ENCODE measurements around the gene KIF16B. TPM values are rescaled to one million over a fixed set of nuclear protein-coding genes. Genes with fewer than 3 reads are reported as not detected.

KIF16B gene
- total and polyA plus RNA-seq, 9 of the 15 experiments (the other 6 are each of a cell fraction or from before 2014, with no cell fraction given): 1.00 to 10.6 (median 8.5) TPM

- FAIRE-seq (no peak), DNase-seq (ENCODE audit: extremely low read depth in 1 of 4, low spot score in 3 of 4) (no peak), ATAC-seq (no peak)
- H3K79me2 ChIP-seq (ENCODE audit: control insufficient read depth, insufficient read depth, low read length): no peaks in the 10 kb centered on the region
- H3K27me3 ChIP-seq (ENCODE audit: control insufficient read depth in 2 of 2, insufficient read depth in 2 of 2, low read length in 2 of 2): no peaks in the 10 kb centered on the region
- TF ChIP-seq TFAP4 (CRISPR knock-in tag; IDR thresholded peaks at IDR 0.05; ENCODE audit: borderline replicate concordance): no peak
- no peak for TF ChIP-seq KLF10 (CRISPR knock-in tag; IDR thresholded peaks at IDR 0.05)
- no peak for TF ChIP-seq CCNT2 (IDR thresholded peaks at IDR 0.05; ENCODE audit: borderline replicate concordance, extremely low read depth, insufficient read length, low read depth, low read length)
- no peak for TF ChIP-seq HDAC3 (IDR thresholded peaks at IDR 0.05; ENCODE audit: borderline replicate concordance, partially characterized antibody)
- TF ChIP-seq ARHGAP35 (IDR thresholded peaks at IDR 0.05; ENCODE audit: partially characterized antibody): no peak
- TF ChIP-seq COPS2 (conservative IDR thresholded peaks at IDR 0.05): no peak
- TF ChIP-seq BDP1 (IDR thresholded peaks at IDR 0.05; ENCODE audit: insufficient read depth, insufficient read length): no peak
- TF ChIP-seq KDM4B (IDR thresholded peaks at IDR 0.05; ENCODE audit: borderline replicate concordance in 2 of 2, low read depth in 1 of 2): no peak
- no peak for TF ChIP-seq MTF1 (CRISPR knock-in tag; IDR thresholded peaks at IDR 0.05; ENCODE audit: borderline replicate concordance)
- TF ChIP-seq MCM3 (IDR thresholded peaks at IDR 0.05): no peak
- TF ChIP-seq ZNF347 (CRISPR knock-in tag; IDR thresholded peaks at IDR 0.05; ENCODE audit: low read depth): no peak
- no peak for TF ChIP-seq TEAD4 (IDR thresholded peaks at IDR 0.05; ENCODE audit: low read length)
- no peak for TF ChIP-seq TEAD4 (CRISPR knock-in tag; IDR thresholded peaks at IDR 0.05; ENCODE audit: borderline replicate concordance)
- no peak for TF ChIP-seq MYBL2 (IDR thresholded peaks at IDR 0.05; ENCODE audit: low read depth)
- TF ChIP-seq MYBL2 (CRISPR knock-in tag; IDR thresholded peaks at IDR 0.05; ENCODE audit: borderline replicate concordance): no peak
- no peak for TF ChIP-seq NFE2L1 (tag; IDR thresholded peaks at IDR 0.05; ENCODE audit: borderline replicate concordance, low read depth)
- no peak for TF ChIP-seq KDM5B (IDR thresholded peaks at IDR 0.05; ENCODE audit: insufficient replicate concordance, low read depth, low read length)
- no peak for TF ChIP-seq JUN (IDR thresholded peaks at IDR 0.05; ENCODE audit: borderline replicate concordance, low read depth, low read length)
- no peak for TF ChIP-seq JUN (CRISPR knock-in tag; IDR thresholded peaks at IDR 0.05; ENCODE audit: borderline replicate concordance)
- TF ChIP-seq TBP (optimal IDR thresholded peaks at IDR 0.05; ENCODE audit: low read depth, low read length): no peak
- TF ChIP-seq NFRKB (IDR thresholded peaks at IDR 0.05; ENCODE audit: low read depth): no peak
- TF ChIP-seq ETV5 (CRISPR knock-in tag; IDR thresholded peaks at IDR 0.05; ENCODE audit: low read depth): no peak
- no peak for TF ChIP-seq ZKSCAN8 (CRISPR knock-in tag; IDR thresholded peaks at IDR 0.05)
- H3K4me2 ChIP-seq (ENCODE audit: insufficient read depth, low read length): no peak overlapping the region
- intact Hi-C loops (cut with micrococcal nuclease) (no loop called here), in situ Hi-C loops (cut with MboI) (no loop called here)
- H3K4me3 ChIP-seq: no peak overlapping the region
- H4K20me1 ChIP-seq (replicated peaks; ENCODE audit: control insufficient read depth, insufficient read depth, low read length): no peaks in the 10 kb centered on the region
- H3K9me3 ChIP-seq (replicated peaks; ENCODE audit: control insufficient read depth, insufficient read depth, low read depth, low read length): no peaks in the 10 kb centered on the region
- no peak overlapping the region for H3K27ac ChIP-seq (ENCODE audit: extremely low read depth, low read depth, low read length)
- no peak overlapping the region for H3K9ac ChIP-seq (ENCODE audit: insufficient read depth in 1 of 2, low read depth in 2 of 2, low read length in 2 of 2)
- no TSS peak for BruUV-seq (replicated peaks)
- 74% methylated on average over 5 of the region's 7 CpGs for WGBS (ENCODE audit: insufficient coverage, low coverage, missing lambda C conversion rate)
- no peaks in the 10 kb centered on the region for H3K9me1 ChIP-seq (ENCODE audit: control insufficient read depth, insufficient read depth, low read length)
- H3K4me1 ChIP-seq (replicated peaks in 1 of 2; ENCODE audit: control insufficient read depth in 2 of 2, insufficient read depth in 2 of 2, low read length in 2 of 2): no peaks in the 10 kb centered on the region; a peak in 1 of 5 replicates
- ChIA-PET POLR2A (no interaction called here), CTCF (ENCODE audit: low intra/inter-chr PET ratio) (no interaction called here)
- no peak overlapping the region for H2AFZ ChIP-seq (ENCODE audit: low read depth, low read length)
- 0 out of 3 replicates have a peak, but pooled peaks cover 2% of the 10 kb centered on the region for H3K36me3 ChIP-seq (ENCODE audit: control insufficient read depth, insufficient read depth, low read length)
Observed at GRCh38 chr20:16491294-16491905, 81.8 kb downstream of the KIF16B start.
